GM12878 (cell line): ENCODE data around the gene PRDM16. TPM values are rescaled to one million over a fixed set of nuclear protein-coding genes. Genes with fewer than 3 reads are reported as not detected.

Experiments
- ATAC-seq: fragments of 200-7000 bp; cut with Tn5 transposase; 3 replicates; pipeline ENCODE4 v1.9.1; 2020; ENCODE audit warnings: mild to moderate bottlenecking, moderate library complexity
- BruUV-seq: library from RNA; stranded (reverse); fragments of 400-500 nt; replicated peaks from 2 replicates; lab custom pipeline; 2021; lab: Mats Ljungman, UMichigan
- CTCF ChIA-PET: fragments of 300-600 bp; sonication (Branson Sonifier 250); formaldehyde crosslinking; extraction: SDS; loops from one replicate; lab custom pipeline; 2021; ENCODE audit warnings: inconsistent platforms; lab: Yijun Ruan, JAX
- POLR2A ChIA-PET: fragments of 350-600 bp; formaldehyde crosslinking; extraction: SDS; loops from one replicate; lab custom pipeline; 2021; ENCODE audit warnings: inconsistent platforms; lab: Charles Lee
- RAD21 ChIA-PET: fragments of 300-600 bp; sonication (Branson Sonifier 250); formaldehyde crosslinking; loops from one replicate; lab custom pipeline; 2023; ENCODE audit warnings: antibody characterized with exemption; ENCODE audit not compliant: unreplicated experiment; lab: Charles Lee
- SMC1A ChIA-PET: fragments of 300-600 bp; sonication (Branson Sonifier 250); formaldehyde crosslinking; loops from one replicate; lab custom pipeline; 2023; ENCODE audit not compliant: unreplicated experiment, uncharacterized antibody; lab: Charles Lee
- DNase-seq: peaks from one replicate; pipeline ENCODE4 v3.0.0-alpha.2; 2011; ENCODE audit warnings: low read depth, low spot score
- FAIRE-seq: peaks from 3 replicates; lab custom pipeline; 2011; peaks lifted over from hg19 to GRCh38; lab: Jason Lieb, UNC
- H2AFZ ChIP-seq: 2 replicates; pipeline ENCODE4 v1.6.0; 2011; ENCODE audit warnings: low read depth, low read length, control low read depth; ENCODE audit not compliant: control insufficient read depth
- H3K27ac ChIP-seq: 2 replicates; pipeline ENCODE4 v1.5.1; 2011; ENCODE audit warnings: control low read depth; ENCODE audit not compliant: control insufficient read depth, insufficient read depth
- H3K27me3 ChIP-seq, 2 experiments: replicated peaks in 1 of 2; 2 replicates each; pipeline versions ENCODE4 v1.6.0 to v1.6.1; 2011; ENCODE audit warnings: low read length in 1 of 2; ENCODE audit not compliant: control insufficient read depth in 2 of 2, insufficient read depth in 2 of 2
- H3K36me3 ChIP-seq, 2 experiments: 2 replicates each; pipeline ENCODE4 v1.5.1; 2011; ENCODE audit warnings: low read length in 1 of 2; ENCODE audit not compliant: control insufficient read depth in 2 of 2, insufficient read depth in 2 of 2
- H3K4me1 ChIP-seq: 2 replicates; pipeline ENCODE4 v1.6.1; 2011; ENCODE audit warnings: mild to moderate bottlenecking, low read length, moderate library complexity, mixed read lengths; ENCODE audit not compliant: control insufficient read depth, insufficient read depth
- H3K4me2 ChIP-seq: 2 replicates; pipeline ENCODE4 v1.6.0; 2011; ENCODE audit warnings: control low read depth; ENCODE audit not compliant: control insufficient read depth, insufficient read depth
- H3K4me3 ChIP-seq: fragments of 200-600 bp; sonication (generic); 2 replicates; pipeline ENCODE4 v1.5.1; 2016
- H3K79me2 ChIP-seq: 2 replicates; pipeline ENCODE4 v1.6.0; 2011; ENCODE audit warnings: low read length; ENCODE audit not compliant: control insufficient read depth, insufficient read depth
- H3K9ac ChIP-seq: 2 replicates; pipeline ENCODE4 v1.8.0; 2011; ENCODE audit warnings: low read length, control low read depth, mixed read lengths; ENCODE audit not compliant: control insufficient read depth, insufficient read depth
- H3K9me3 ChIP-seq: replicated peaks from 3 replicates; pipeline ENCODE4 v1.5.1; 2011; ENCODE audit warnings: mild to moderate bottlenecking, low read length; ENCODE audit not compliant: control insufficient read depth, insufficient read depth
- H4K20me1 ChIP-seq: 2 replicates; pipeline ENCODE4 v1.6.0; 2011; ENCODE audit not compliant: control insufficient read depth, insufficient read depth
- ATF2 ChIP-seq: IDR thresholded peaks from 2 replicates; pipeline ENCODE4 v1.6.1; 2012; ENCODE audit warnings: low read length, inconsistent platforms
- CHD1 ChIP-seq: IDR thresholded peaks from 2 replicates; pipeline ENCODE4 v1.6.1; 2012; ENCODE audit warnings: low read depth, low read length, improper control_type of control experiment
- CHD2 ChIP-seq: IDR thresholded peaks from 2 replicates; pipeline ENCODE4 v1.6.1; 2011; ENCODE audit warnings: low read depth, low read length, improper control_type of control experiment, borderline replicate concordance
- IRF4 ChIP-seq: IDR thresholded peaks from 2 replicates; pipeline ENCODE4 v1.6.1; 2011; ENCODE audit warnings: low read depth, low read length
- JUNB ChIP-seq: IDR thresholded peaks from 2 replicates; pipeline ENCODE4 v1.6.1; 2016; ENCODE audit warnings: antibody characterized with exemption, mild to moderate bottlenecking
- MLLT1 ChIP-seq: fragments of 450-650 bp; IDR thresholded peaks from 2 replicates; pipeline ENCODE4 v1.6.1; 2016; ENCODE audit warnings: mild to moderate bottlenecking
- MTA2 ChIP-seq: fragments of 450-650 bp; IDR thresholded peaks from 2 replicates; pipeline ENCODE4 v1.6.1; 2016; ENCODE audit warnings: low read depth, mild to moderate bottlenecking, moderate library complexity
- NFXL1 ChIP-seq: fragments of 450-650 bp; IDR thresholded peaks from 2 replicates; pipeline ENCODE4 v1.6.1; 2017; ENCODE audit warnings: antibody characterized with exemption, mild to moderate bottlenecking, borderline replicate concordance
- RAD21 ChIP-seq: IDR thresholded peaks from 2 replicates; pipeline ENCODE4 v1.6.1; 2011; ENCODE audit warnings: mild to moderate bottlenecking, low read depth, low read length, moderate library complexity; ENCODE audit not compliant: insufficient read depth
- SMAD5 ChIP-seq: IDR thresholded peaks from 2 replicates; pipeline ENCODE4 v1.6.1; 2016; ENCODE audit warnings: antibody characterized with exemption, low read depth
- YBX1 ChIP-seq: fragments of 450-650 bp; IDR thresholded peaks from 2 replicates; pipeline ENCODE4 v1.6.1; 2016; ENCODE audit warnings: antibody characterized with exemption
- ZBED1 ChIP-seq: IDR thresholded peaks from 2 replicates; pipeline ENCODE4 v1.6.1; 2016; ENCODE audit warnings: borderline replicate concordance
- ZNF207 ChIP-seq: fragments of 450-650 bp; IDR thresholded peaks from 2 replicates; pipeline ENCODE4 v1.6.1; 2014; ENCODE audit warnings: antibody characterized with exemption, mild to moderate bottlenecking, borderline replicate concordance
- ZNF24 ChIP-seq: fragments of 450-650 bp; IDR thresholded peaks from 2 replicates; pipeline ENCODE4 v1.6.1; 2017; ENCODE audit warnings: antibody characterized with exemption, mild to moderate bottlenecking
- ZZZ3 ChIP-seq: IDR thresholded peaks from 2 replicates; pipeline ENCODE4 v1.6.1; 2011; ENCODE audit warnings: low read depth; ENCODE audit not compliant: control insufficient read depth, insufficient read length
- WGBS: methylation state at CpG from one replicate; pipeline ENCODE4 v1.1.6; 2016; ENCODE audit warnings: low lambda C conversion rate; ENCODE audit not compliant: insufficient replicate concordance, insufficient coverage; ENCODE audit errors: missing lambda C conversion rate; 5-methylcytosine and 5-hydroxymethylcytosine counted together
- in situ Hi-C: fragments of 300-500 bp; cut with MboI; formaldehyde crosslinking; loops from 9 replicates; pipeline ENCODE4 v1.14.3; 2018; ENCODE audit warnings: mixed read lengths
- intact Hi-C: fragments of 100-400 bp; cut with micrococcal nuclease; formaldehyde crosslinking; loops from one replicate; pipeline ENCODE4 v1.14.2; 2022; ENCODE audit not compliant: unreplicated experiment
- polyA plus RNA-seq, 11 experiments: library from polyadenylated mRNA; depleted of rRNA in 4 of 11; unstranded in 6 of 11; stranded (reverse) in 5 of 11; fragments of >200 nt; fragmentation: Nextera tagmentation in 4 of 11; fragmentation: Illumina TruSeq in 1 of 11; extraction: Ambion mirVana in 4 of 11; extraction: Trizol in 1 of 11; gene quantifications; 1 replicate in 1 of 11; 2 replicates in 10 of 11; pipeline versions ENCODE4 v1.2.1 to v1.2.3, GENCODE V29; 2011 to 2016; ENCODE audit warnings: inconsistent platforms in 2 of 11, missing spikeins in 2 of 11, low read depth in 1 of 11
- total RNA-seq, 4 experiments: library from RNA; depleted of rRNA in 3 of 4; stranded (reverse); fragments of >200 nt in 3 of 4; fragmentation: Illumina TruSeq in 1 of 4; extraction: Trizol in 1 of 4; gene quantifications; 2 replicates each; pipeline versions ENCODE4 v1.2.1 to v1.2.3, GENCODE V29; 2013 to 2021

The PRDM16 gene
- total and polyA plus RNA-seq, 10 of the 15 experiments (the other 5 are each of a cell fraction or from before 2014, with no cell fraction given) = 0.03 TPM; not detected in 9

- no peak overlapping the region for H3K4me2 ChIP-seq
- SMC1A ChIA-PET = no interaction called here
- POLR2A ChIA-PET = no interaction called here
- H3K9me3 ChIP-seq = no peaks in the 10 kb centered on the region
- H3K4me1 ChIP-seq = no peaks in the 10 kb centered on the region
- intact Hi-C loops (no loop called here), in situ Hi-C loops (no loop called here)
- WGBS = 46% methylated on average over 11 of the region's 11 CpGs
- no peaks in the 10 kb centered on the region for H3K27me3 ChIP-seq
- H3K27ac ChIP-seq = no peak overlapping the region
- no peak overlapping the region for H2AFZ ChIP-seq
- BruUV-seq = no TSS peak
- H3K36me3 ChIP-seq = no peaks in the 10 kb centered on the region
- H3K9ac ChIP-seq = no peak overlapping the region
- H4K20me1 ChIP-seq = no peaks in the 10 kb centered on the region
- FAIRE-seq (no peak), DNase-seq (no peak)
- RAD21 ChIA-PET = no interaction called here
- no peaks in the 10 kb centered on the region for H3K79me2 ChIP-seq
- H3K4me3 ChIP-seq = no peak overlapping the region
- no peak for TF ChIP-seq IRF4
- no peak for TF ChIP-seq MLLT1
- TF ChIP-seq ZBED1 = no peak
- no peak for TF ChIP-seq NFXL1
- TF ChIP-seq CHD2 = no peak
- TF ChIP-seq ZNF24 = no peak
- TF ChIP-seq ZNF207 = no peak
- TF ChIP-seq ATF2 = no peak
- no peak for TF ChIP-seq MTA2
- no peak for TF ChIP-seq SMAD5
- no peak for TF ChIP-seq RAD21
- TF ChIP-seq ZZZ3 = no peak
- no peak for TF ChIP-seq JUNB
- TF ChIP-seq YBX1 = no peak
- no peak for TF ChIP-seq CHD1
- TF ChIP-seq, all 136 proteins: peak for 0
- no peak for ATAC-seq
- CTCF ChIA-PET = no interaction called here
Measured at GRCh38 chr1:3038113-3038551, 30.9 kb upstream of the PRDM16 start.
